Measurements from ENCODE around the gene DNMT3B.

The DNMT3B gene

GRCh38 chr20:32828029-32828680 is 66.0 kb downstream of the DNMT3B start:
- DNase-seq = no peak

GRCh38 chr20:32829311-32830005 is 67.3 kb downstream of the DNMT3B start:
- DNase-seq = no peak

- no peak for DNase-seq
These were observed 68.3 kb downstream of the DNMT3B start for GRCh38 chr20:32830437-32830836.

GRCh38 chr20:32831982-32832381 is 69.8 kb downstream of the DNMT3B start:
- DNase-seq = no peak

GRCh38 chr20:32832664-32833063 is 70.5 kb downstream of the DNMT3B start:
- DNase-seq = peak; percentile 46

GRCh38 chr20:32834972-32835371 is 72.8 kb downstream of the DNMT3B start:
- DNase-seq = no peak

- no peak for DNase-seq
These were observed 75.0 kb downstream of the DNMT3B start for GRCh38 chr20:32837157-32837556.

- DNase-seq = no peak
These were observed 77.2 kb downstream of the DNMT3B start for GRCh38 chr20:32839227-32839981.

- DNase-seq = no peak
These were observed 77.7 kb downstream of the DNMT3B start for GRCh38 chr20:32839982-32840285.

- no peak for DNase-seq
These were observed 79.0 kb downstream of the DNMT3B start for GRCh38 chr20:32841174-32841573.

- DNase-seq = no peak
These were observed 79.4 kb downstream of the DNMT3B start for GRCh38 chr20:32841632-32842031.

- no peak for DNase-seq
These were observed 80.7 kb downstream of the DNMT3B start for GRCh38 chr20:32842688-32843524.

- no peak for DNase-seq
These were observed 83.6 kb downstream of the DNMT3B start for GRCh38 chr20:32845786-32846185.

- DNase-seq = no peak
These were observed 84.7 kb downstream of the DNMT3B start for GRCh38 chr20:32846852-32847251.

GRCh38 chr20:32847964-32848363 is 85.8 kb downstream of the DNMT3B start:
- DNase-seq = no peak

- no peak for DNase-seq
These were observed 86.7 kb downstream of the DNMT3B start for GRCh38 chr20:32848846-32849245.

GRCh38 chr20:32849577-32849976 is 87.4 kb downstream of the DNMT3B start:
- DNase-seq = no peak

GRCh38 chr20:32855387-32855786 is 93.2 kb downstream of the DNMT3B start:
- DNase-seq = no peak

- DNase-seq = no peak
These were observed 96.0 kb downstream of the DNMT3B start for GRCh38 chr20:32858189-32858588.

Data from CD4-positive, alpha-beta T cell treated with Interleukin-12 subunit alpha and Interleukin-12 subunit beta, for 1 hour (primary cell).